IPS-NIHi7 (cell line): ENCODE results near the gene HOGA1.
"Not testable (repeated sequence)": the region's sequence is repeated elsewhere in the genome, so short reads cannot be mapped to it uniquely, and the experiment has no call there.

Source experiments
- DNase-seq: peaks from one replicate; pipeline ENCODE4 v3.0.0; 2012; ENCODE audit warnings: mixed read lengths; ENCODE audit errors: extremely low spot score

HOGA1 gene

DNA sequence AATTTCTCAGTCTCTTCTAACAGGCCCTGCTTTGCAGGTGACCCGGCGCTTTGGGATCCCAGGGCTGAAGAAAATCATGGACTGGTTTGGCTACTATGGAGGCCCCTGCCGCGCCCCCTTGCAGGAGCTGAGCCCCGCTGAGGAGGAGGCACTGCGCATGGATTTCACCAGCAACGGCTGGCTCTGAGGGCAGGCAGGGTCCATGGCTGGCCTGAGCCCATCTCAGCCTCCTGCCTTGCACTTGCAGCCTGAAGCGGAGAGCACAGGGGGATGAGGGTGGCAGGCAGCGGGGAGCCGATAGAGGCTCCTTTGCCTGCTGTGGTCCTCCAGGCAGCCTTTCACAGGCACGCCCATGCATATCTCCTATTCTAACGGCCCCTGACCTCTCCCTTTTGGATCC lies 27.3 kb downstream of the HOGA1 start:
- peak; percentile 57 for DNase-seq

GRCh38 chr10:97612386-97612785 lies 28.2 kb downstream of the HOGA1 start:
- peak; percentile 75 for DNase-seq

DNA sequence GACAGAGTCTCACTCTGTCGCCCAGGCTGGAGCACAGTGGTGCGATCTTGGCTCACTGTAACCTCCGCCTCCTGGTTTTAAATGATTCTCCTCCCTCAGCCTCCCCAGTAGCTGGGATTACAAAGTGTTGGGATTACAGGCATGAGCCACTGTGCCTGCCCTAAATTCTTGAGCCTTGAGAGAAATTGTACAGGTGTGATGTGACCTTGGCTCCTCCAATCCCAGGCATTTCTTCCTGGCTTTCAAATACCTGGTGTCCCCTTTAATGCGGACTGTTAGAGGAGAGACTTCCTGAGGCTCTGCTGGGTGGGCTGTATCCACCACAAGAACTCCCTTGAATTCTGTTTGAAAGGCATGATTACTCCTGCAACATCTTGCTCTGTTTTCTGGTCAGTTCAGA lies 34.1 kb downstream of the HOGA1 start:
- no peak for DNase-seq

- DNase-seq, result no peak
Observed at GRCh38 chr10:97618733-97619132, 34.5 kb downstream of the HOGA1 start.

DNA sequence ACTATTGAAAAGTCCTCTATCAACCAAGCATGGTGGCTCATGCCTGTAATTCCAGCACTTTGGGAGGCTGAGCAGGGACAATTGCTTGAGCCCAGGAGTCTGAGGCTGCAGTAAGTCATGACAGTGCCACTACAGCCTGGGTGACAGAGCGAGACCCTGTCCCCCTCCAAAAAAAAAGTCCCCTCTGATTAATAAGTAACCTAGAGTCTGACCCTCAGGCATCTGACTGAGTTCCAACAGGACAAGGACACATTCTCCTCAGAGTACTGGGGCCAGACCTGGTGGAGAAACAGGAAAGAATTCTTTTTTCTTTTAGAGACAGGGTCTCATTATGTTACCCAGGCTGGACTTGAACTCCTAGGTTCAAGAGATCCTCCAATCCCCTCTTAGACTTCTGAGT lies 39.1 kb downstream of the HOGA1 start:
- DNase-seq, result no peak

- no peak for DNase-seq
Observed at GRCh38 chr10:97627731-97628130, 43.5 kb downstream of the HOGA1 start.

GRCh38 chr10:97628228-97628627 lies 44.0 kb downstream of the HOGA1 start:
- no peak for DNase-seq

- DNase-seq, result no peak
Observed at GRCh38 chr10:97629289-97629688, 45.1 kb downstream of the HOGA1 start.

- DNase-seq, result no peak
Observed at GRCh38 chr10:97631098-97631497, 46.9 kb downstream of the HOGA1 start.

DNA sequence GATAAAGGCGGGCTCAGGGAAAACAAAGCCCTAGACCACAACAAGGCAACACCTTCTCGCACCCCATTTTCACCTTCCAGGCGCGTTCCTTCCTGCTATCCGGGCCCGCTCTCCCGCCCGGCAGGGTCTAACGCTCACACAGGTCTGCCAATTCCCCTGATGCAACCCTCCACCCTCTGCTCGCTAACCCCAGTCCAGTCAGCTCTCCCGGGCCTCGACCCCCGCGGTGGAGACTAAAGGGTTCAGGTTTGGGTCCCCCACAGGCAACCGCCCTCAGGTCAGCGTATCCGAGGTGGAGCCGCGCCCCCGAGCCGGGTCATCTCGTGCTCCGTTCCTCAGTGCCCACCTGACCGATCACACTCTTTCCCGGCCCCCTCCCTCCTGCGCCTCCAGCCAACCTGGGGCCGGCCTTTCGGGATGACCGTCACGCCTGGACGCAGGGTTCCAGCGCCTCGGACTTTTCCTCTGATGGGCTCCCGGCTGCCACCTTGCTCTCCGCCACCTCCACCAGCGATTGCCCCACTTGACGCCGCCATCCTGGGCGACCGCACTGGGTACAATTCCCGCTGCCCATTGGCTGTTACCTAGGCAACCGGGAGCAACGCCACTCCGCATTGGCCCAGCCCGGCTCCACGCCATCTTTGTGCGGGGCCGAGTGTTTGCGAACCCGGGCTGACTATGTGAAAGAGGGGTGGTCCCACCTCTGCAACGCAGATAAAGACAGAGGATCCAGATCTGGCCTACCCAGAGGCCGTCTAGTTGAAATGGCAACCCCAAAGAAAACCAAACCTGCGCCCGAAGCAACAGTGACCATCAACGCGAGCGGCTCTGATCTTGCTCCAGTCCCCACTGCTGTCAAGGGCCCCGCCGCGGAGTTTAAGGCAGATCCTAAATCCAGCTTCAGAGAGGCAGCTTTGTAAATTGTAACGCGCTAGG lies 49.0 kb downstream of the HOGA1 start, which contains the start of gene MORN4:
Gene MORN4 (minus strand): TSS at position 552 of the 936 bp plus-strand sequence. CDS start 13,847 bp downstream, outside the sequence.
- peak; percentile 96 for DNase-seq

DNA sequence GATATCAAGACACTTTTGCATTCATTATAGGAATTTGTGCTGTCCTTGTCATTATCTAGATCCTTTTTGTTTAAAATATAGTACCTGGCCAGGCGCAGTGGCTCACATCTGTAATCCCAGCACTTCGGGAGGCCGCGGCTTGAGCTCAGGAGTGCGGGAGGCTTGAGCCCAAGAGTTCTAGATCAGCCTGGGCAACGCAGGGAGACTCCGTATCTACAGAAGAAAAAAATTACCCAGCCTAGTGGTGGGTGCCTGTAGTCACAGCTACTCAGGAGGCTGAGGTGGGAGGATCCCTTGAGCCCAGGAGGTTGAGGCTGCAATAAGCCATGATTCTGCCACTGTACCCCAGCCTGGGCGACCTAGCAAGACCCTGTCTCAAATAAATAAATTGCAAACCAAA lies 49.7 kb downstream of the HOGA1 start:
- DNase-seq, result no peak

- no peak for DNase-seq
Observed at GRCh38 chr10:97635577-97635976, 51.4 kb downstream of the HOGA1 start.

DNA sequence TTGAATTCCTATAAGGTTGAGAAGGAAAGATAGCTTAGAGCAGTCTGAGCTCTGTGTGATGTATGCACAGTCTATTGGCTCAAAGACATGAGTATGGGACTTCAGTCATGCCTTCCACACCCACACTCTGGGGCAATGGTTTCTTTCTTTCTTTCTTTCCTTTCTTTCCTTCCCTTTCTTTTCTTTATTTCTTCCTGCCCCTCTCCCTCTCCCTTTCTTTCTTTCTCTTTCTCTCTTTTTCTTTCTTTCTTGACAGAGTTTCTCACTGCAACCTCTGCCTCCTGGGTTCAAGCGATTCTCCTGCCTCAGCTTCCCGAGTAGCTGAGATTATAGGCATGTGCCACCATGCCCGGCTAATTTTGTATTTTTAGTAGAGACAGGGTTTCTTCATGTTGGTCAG lies 54.9 kb downstream of the HOGA1 start:
- DNase-seq, result not testable (repeated sequence)

- DNase-seq, result peak; percentile 99
Observed at GRCh38 chr10:97640174-97640867, 56.1 kb downstream of the HOGA1 start, which contains the start of gene PI4K2A. Gene PI4K2A (plus strand): TSS chr10:97640671. CDS start chr10:97640743, 72 bp downstream.

- peak; percentile 63 for DNase-seq
Observed at GRCh38 chr10:97640868-97641811, 57.0 kb downstream of the HOGA1 start.

GRCh38 chr10:97642471-97643159 lies 58.4 kb downstream of the HOGA1 start:
- not testable (repeated sequence) for DNase-seq

- DNase-seq, result no peak
Observed at GRCh38 chr10:97643441-97643985, 59.3 kb downstream of the HOGA1 start.

DNA sequence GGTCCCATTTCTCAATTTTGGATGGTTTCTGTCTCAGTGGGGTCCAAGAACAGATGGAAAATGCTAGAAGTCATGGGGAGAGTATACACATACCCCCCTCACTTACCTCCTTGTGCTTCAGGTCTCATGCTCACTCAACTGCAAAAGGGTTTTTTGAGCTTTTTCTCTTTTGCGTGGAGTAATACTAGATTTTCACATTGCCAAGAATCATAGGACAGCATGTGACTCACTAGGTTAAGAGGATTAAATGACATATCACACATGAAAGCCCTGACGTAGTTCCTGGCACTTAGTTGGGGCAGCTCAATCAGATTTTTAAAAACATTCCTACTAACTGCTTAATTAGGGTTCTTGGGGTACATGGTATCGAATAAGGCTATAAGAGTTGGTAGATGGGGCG lies 60.7 kb downstream of the HOGA1 start:
- DNase-seq, result no peak

DNA sequence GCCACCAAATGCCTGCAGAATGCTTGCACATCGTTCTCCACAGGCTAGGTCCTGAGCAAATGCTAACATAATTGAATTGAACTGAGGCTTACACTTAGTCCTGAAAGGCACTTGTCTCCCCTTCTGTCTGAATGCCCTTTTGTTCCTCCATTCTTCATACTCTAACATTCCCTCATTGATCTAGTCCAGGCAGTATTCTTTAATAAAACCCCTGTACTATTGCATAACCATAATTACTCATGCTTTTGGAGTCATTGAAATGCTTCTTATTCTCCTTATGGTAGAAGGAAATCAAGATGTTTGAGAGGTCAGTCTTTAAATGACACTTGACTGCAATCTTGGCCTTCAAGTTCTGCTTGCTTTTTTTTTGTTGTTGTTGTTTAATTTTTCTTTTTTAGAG lies 63.4 kb downstream of the HOGA1 start:
- DNase-seq, result no peak

GRCh38 chr10:97648562-97649404 lies 64.6 kb downstream of the HOGA1 start:
- DNase-seq, result peak; percentile 20
